ENCODE measurements around the gene GCDH.
"Not testable (repeated sequence)": the region's sequence is repeated elsewhere in the genome, so short reads cannot be mapped to it uniquely, and the experiment has no call there.

Gene GCDH

GRCh38 chr19:12912571-12912970, 21.6 kb downstream of the GCDH start:
- no peak for DNase-seq

GRCh38 chr19:12913011-12913561, 22.1 kb downstream of the GCDH start:
- no peak for DNase-seq

- no peak for DNase-seq
Observed at GRCh38 chr19:12913851-12914690, 23.1 kb downstream of the GCDH start.

- DNase-seq: not testable (repeated sequence)
Observed at GRCh38 chr19:12915860-12916259, 24.9 kb downstream of the GCDH start.

GRCh38 chr19:12918253-12918652, 27.3 kb downstream of the GCDH start:
- no peak for DNase-seq

DNA sequence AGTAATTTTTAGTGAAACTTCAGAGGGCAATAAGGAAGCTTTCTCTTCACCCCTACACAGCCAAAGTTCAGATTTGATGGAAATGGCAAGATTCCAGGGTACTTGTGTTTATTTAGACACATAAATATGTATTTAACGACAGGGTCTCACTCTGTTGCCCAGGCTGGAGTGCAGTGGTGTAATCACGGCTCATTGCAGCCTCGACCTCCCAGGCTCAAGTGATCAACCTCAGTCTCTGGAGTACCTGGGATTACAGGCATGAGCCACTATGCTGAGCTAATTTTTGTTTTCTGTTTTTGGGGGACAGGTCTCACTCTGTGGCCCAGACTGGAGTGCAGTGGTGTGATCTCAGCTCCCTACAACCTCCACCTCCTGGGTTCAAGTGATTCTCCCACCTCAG, 30.1 kb downstream of the GCDH start:
- DNase-seq: no peak

DNA sequence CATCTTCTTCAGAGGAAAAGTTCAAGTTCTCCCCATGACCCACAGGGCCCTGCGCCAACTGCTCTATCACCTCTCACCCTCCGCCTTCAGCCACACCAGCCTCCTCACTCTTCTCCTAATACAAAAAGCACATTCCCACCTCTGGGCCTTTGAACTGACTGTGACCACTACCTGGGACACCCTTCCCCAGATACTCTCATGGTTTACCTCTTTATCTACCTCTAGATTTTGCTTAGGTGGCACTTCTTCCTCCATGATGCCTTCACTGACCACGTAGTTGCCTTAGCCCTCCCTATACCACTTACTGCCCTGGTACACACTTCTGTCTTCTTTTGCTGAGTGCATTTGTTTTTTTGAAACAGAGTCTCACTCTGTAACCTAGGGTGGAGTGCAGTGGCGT, 32.0 kb downstream of the GCDH start:
- DNase-seq: no peak

DNA sequence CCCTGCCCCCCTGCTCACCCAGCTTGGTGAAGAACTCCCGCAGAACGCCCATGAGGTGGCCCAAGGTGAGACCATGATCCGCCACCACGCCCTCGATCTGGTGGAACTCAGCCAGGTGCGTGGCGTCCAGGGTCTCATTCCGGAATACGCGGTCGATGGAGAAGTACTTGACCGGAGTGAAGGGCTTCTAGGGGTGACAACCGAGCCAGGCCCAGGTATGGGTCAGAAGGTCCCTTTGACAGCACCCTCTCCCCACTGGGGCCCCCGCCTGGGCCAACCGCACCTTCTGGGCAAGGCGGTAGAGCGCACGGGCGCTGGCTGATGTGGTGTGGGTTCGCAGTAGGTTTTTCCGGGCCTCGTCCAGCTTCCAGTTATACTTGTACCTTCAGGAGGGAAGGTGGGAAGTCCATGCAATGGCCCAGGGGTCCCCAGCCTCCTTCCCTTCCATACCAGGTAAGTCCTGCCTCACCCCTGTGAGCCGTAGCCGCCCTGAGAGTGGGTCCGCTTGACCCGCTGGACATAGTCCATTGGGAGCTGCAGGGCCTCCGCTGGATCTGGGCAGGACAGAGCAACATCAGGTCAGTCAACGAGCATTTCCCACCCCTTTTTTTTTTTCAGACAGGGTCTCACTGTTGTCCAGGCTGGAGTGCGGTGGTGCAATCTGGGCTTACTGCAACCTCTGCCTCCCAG, 33.8 kb downstream of the GCDH start:
- DNase-seq: no peak

DNA sequence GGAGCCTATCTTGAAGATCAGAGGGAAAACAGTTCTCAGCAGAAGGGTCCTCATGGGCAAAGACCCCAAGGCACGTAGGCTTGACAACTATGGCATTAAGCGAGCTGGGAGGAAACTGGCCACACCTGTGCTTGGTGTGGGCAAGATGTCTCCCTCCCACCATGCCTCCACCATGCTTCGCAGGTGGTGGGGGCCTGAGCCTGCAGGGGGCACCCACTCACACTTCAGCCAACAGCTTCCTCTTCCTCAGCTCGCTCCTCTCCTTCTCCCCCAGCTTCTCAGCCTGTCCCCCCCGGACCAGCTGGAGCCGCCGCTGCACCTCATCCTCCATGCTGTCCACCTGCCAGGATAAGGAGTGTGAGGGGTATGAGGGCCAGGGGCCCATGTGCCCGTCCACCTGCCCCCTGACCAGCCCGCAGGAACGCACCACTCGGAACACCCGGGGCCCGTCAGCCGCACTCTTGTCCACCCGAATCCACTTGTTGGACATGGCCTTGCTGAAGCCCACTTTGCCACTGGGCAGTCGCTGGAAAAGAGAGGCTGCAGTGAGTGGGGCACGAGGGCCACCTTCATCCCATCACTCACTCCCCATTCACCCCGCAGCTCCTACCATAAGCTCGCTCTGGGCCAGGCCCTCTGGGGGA, 39.2 kb downstream of the GCDH start:
- DNase-seq: no peak

GRCh38 chr19:12932392-12933286, 41.7 kb downstream of the GCDH start:
- DNase-seq: no peak

DNA sequence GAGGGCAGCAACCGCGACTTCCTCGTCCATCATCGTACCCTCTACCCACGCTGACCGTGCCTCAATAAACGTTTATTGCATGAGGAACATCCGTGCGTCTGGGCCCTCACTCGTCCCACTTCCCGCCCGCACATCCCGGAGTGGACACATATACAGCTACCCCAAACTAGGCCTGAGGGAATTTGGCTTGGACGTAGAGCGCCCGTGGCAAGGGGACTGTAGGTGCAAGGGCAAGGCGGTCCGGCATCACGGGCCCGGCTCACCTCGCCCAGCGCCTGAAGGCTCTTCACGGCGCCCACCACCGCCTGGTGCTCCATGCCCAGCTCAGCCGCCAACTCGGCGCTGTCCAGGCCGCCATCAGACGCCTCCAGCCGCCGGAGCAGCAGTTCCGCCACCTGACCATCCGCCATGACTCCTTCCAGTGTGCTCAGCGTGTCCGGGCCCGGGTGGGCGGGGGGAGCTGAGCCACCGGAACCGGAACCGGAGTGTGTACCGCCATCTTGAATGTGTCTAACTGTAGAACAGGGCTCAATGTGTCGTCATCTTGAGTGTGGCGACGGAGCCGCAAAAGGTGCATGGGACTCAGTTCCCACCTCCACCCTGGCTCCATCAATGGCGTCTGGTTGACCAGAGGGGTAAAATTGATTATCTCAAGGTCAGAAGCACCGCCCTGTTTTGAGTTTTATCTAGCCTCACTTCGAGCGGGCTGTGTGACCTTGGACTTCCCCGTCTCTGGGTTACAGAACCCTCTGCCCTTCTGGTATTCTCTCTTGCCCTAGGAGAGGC, 42.5 kb downstream of the GCDH start, which contains the start of gene FARSA:
TSS of gene FARSA (minus strand) at position 425 of the 786 bp plus-strand sequence. CDS start at position 410, 15 bp downstream.
- DNase-seq: peak; percentile 86

DNA sequence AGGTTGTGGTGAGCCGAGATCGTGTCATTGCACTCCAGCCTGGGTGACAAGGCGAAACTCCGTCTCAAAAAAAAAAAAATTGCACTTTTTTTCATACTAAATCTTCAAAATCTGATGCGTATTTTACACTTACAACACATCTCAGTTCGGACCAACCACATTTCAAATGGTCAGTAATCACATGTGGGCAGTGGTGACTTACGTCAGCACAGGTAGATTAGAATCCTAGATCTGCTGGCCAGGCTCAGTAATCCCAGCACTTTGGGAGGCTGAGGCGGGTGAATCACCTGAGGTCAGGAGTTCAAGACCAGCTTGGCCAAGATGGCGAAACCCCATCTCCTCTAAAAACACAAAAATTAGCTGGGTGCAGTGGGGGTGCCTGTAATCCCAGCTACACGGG, 44.1 kb downstream of the GCDH start:
- DNase-seq: no peak

GRCh38 chr19:12936582-12936981, 45.6 kb downstream of the GCDH start:
- DNase-seq: no peak

DNA sequence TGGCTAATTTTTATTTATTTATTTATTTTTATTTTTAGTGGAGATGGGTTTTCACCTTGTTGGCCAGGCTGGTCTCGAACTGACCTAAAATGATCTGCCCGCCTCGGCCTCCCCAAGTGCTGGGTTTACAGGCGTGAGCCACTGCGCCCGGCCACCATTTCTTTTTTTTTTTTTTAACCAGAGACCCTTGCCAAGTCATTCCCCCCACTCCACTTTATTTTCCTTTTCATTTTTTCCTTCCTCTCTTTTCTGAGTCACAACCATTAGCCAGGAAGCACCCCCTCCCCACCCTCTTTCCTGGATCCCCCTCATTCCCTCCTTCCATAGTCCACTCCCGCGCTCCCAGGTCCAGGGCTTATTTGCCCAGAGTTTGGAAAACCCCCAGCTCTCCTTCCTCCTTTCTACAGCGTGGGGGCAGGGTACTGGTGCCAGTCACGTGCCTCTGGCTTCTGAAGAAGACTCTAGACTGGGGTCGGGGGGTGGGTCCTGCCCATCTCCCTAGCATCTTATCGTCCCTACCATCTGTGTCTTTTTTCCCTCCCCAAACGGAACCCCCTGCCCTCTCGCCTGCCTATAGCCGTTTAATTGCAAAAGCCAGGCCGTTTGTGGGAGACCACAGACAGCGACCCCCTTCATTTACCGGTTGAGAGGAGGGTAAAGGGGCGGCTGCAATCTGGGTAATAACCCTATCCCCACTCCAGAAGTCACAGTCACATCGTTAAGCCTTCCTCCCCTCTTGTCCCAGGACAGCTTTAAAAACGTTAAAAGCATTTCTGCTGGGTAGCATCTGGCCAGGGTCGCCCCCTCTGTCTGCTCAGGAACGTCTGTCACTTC, 46.4 kb downstream of the GCDH start:
- no peak for DNase-seq

DNA sequence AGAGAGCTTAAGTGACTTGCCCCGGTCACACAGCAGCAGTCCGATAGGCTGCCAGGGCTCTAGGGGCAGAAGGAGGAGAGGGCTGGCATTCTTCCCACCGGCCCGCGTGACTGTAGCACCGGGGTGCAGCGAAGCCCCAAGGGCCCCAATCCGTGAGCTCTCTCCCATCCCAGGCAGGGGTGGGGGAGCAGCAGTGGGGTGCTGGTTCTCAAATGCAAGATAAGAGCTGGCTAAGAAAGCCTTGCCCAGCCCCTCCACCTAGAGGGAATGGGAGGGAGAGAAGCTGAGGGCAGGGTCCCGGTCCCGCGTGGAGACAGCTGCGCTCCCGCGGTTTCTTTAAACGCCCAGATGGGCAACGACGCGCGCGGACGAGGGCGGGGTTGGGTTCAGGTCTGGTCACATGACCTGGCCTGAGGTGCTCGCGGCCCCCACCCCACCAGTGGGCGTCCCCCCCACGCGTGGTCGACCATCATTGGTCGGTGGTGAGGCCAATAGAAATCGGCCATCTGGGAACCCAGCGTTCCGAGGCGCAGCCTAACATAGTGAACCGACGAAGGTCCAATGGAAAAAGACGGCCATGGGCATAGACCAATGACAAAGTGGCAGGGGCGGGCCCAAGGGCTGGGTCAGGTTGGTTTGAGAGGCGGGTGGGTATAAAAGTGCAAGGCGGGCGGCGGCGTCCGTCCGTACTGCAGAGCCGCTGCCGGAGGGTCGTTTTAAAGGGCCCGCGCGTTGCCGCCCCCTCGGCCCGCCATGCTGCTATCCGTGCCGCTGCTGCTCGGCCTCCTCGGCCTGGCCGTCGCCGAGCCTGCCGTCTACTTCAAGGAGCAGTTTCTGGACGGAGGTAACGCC, 47.2 kb downstream of the GCDH start, which contains the start of gene CALR:
TSS of gene CALR (plus strand) at position 683 of the 852 bp plus-strand sequence. CDS start at position 754, 71 bp downstream.
- peak; percentile 96 for DNase-seq

DNA sequence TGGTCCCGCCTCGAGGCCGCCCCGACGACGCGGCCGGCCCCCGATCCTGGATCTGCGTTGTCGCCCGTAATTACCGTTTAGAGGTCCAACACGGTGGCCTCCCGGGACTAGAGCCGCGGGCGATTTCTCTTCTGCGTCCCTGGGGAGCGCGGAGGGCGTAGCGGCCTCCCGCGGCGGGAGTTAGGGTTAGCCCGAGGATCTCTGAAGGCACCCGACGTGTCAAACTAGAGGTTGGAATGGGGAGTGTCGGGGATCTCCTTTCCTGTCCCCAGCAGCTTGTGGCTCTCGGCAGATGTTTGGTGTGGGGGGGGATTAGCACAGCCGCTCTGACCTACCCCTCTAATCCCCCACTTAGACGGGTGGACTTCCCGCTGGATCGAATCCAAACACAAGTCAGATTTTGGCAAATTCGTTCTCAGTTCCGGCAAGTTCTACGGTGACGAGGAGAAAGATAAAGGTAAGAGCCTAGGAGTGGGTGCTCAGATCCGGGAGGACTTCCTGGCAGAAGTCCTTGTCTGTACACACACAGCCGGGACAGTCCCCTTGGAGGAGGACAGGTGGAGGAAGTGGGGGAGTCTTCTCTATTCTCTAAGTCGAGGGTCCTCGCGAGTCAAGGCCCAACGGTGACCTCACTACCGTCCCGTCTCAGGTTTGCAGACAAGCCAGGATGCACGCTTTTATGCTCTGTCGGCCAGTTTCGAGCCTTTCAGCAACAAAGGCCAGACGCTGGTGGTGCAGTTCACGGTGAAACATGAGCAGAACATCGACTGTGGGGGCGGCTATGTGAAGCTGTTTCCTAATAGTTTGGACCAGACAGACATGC, 48.0 kb downstream of the GCDH start:
- no peak for DNase-seq

GRCh38 chr19:12939975-12940423, 49.0 kb downstream of the GCDH start:
- no peak for DNase-seq

DNA sequence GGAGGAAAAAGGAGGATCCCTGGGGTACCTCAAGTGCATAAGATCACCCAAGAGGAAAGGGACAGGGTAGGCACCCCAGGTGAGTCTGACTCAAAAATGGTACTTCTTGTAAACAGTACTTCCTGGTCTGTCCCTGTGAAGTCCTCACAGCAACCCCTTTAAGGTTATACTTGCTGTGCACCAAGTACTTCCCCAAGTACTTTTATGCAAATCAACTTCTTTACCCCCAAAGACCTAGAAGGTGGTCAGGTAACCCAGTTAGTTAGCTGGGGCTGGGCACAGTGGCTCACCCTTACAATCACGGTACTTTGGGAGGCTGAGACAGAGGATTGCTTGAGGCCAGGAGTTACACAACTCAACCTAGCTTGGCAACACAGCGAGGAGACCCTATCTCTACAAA, 49.9 kb downstream of the GCDH start:
- no peak for DNase-seq
